Activated CD4-positive, alpha-beta T cell treated with anti-CD3 and anti-CD28 coated beads, Interleukin-2, amount 10 ng/mL, durations not matched to agents 7 days and 5 days (primary cell): Measurements from ENCODE around the gene RDH11. TPM values are rescaled to one million over a fixed set of nuclear protein-coding genes. Genes with fewer than 3 reads are reported as not detected.

Experiments used
- CTCF ChIA-PET: fragments of 350-600 bp; sonication (Branson Sonifier 250); formaldehyde crosslinking; loops from one replicate; lab custom pipeline; 2021; ENCODE audit warnings: antibody characterized with exemption; lab: Charles Lee
- POLR2A ChIA-PET: fragments of 350-600 bp; sonication (Branson Sonifier 250); formaldehyde crosslinking; loops from one replicate; lab custom pipeline; 2021; ENCODE audit warnings: antibody characterized with exemption; lab: Charles Lee
- DNase-seq: peaks from one replicate; pipeline ENCODE4 v3.0.0-alpha.2; 2020
- H3K27ac Mint-ChIP-seq: one replicate; pipeline ENCODE4 v1.8.0; 2021; ENCODE audit warnings: mild to moderate bottlenecking, moderate library complexity, mixed read lengths
- H3K27me3 Mint-ChIP-seq: one replicate; pipeline ENCODE4 v1.8.0; 2021; ENCODE audit warnings: mixed read lengths
- H3K36me3 Mint-ChIP-seq: one replicate; pipeline ENCODE4 v1.8.0; 2021; ENCODE audit warnings: low read depth, mixed read lengths
- H3K4me1 Mint-ChIP-seq: one replicate; pipeline ENCODE4 v1.8.0; 2021; ENCODE audit warnings: mixed read lengths
- H3K4me3 Mint-ChIP-seq: one replicate; pipeline ENCODE4 v1.8.0; 2021; ENCODE audit warnings: mild to moderate bottlenecking, moderate library complexity, mixed read lengths
- H3K9me3 Mint-ChIP-seq: one replicate; pipeline ENCODE4 v1.8.0; 2021; ENCODE audit warnings: mixed read lengths
- total RNA-seq, 2 experiments: library from RNA; stranded (reverse); gene quantifications; one replicate each; pipeline ENCODE4 v1.2.3, GENCODE V29; 2021

RDH11 gene
- total RNA-seq, 2 experiments from 2014 or later, result 36.7 to 37.9 TPM

DNA sequence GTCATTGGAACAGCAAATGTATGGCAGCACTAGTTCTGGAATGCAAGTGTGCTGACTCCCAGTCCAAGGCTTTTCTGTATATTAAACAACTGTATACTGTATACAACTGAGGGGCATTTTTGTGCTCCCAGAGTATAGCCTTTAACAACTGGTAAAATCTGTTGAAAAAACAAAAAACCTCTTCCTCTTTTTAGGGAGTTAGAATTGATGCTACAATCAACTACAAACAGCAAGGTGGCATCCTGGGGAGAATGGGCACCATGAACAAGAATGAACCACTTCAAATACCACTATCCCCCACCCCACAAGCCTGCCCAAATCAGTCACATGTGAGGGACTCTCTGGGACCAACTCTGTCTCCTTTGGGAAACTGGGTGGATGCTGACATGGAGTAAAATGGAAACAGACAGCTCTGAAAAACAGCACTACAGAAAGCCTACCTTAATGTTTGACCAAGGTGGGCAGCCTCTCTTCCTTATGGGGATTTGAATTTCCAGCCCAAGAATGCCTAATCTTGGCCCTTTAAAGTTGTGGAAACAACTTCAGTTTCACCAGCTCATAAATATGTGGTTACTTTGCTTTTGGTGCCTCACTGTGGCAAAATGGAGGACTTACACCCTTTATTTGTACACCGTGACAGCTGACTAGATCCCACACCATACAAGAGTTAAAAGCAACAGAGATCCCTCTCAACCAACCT, 28.7 kb downstream of the RDH11 start:
- H3K4me1 Mint-ChIP-seq, result peaks cover 35% of the 10 kb centered on the region
- no peaks in the 10 kb centered on the region for H3K9me3 Mint-ChIP-seq
- peak; percentile 59 for DNase-seq
- no peaks in the 10 kb centered on the region for H3K27me3 Mint-ChIP-seq
- no peak overlapping the region for H3K4me3 Mint-ChIP-seq
- ChIA-PET POLR2A (no interaction called here), CTCF (interaction anchor here (0.6 to 3.1 kb wide), 14 partner anchors 14 to 307 kb away, joined by 3 to 11 read pairs (median 4); partner anchors contain the start of genes ARG2, ATP6V1D, EIF2S1 and PIGH)
- H3K27ac Mint-ChIP-seq, result no peak overlapping the region
- peaks cover 3% of the 10 kb centered on the region for H3K36me3 Mint-ChIP-seq

DNA sequence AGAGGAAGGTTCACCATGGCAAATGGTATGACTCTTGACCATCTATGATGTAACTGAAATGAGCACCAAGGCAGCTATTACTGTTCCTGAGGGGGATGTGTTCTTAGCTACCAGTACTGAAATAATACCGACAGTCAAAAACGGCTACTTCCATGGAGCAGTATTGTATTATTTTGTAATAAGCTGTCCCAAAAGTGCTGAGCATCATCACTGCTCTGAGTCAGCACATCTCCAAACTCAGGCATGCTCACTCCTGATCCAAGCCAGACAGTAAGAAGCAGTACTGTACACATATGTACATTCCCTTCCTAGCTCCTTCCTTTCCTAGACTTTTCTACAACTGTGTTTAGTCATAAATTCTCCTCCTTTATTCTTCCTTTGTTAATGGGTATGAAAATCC, 29.7 kb downstream of the RDH11 start:
- no peak for DNase-seq
- peaks cover 35% of the 10 kb centered on the region for H3K4me1 Mint-ChIP-seq
- no peak overlapping the region for H3K4me3 Mint-ChIP-seq
- ChIA-PET CTCF (interaction anchor here (0.5 to 1.8 kb wide), 4 partner anchors 11 to 152 kb away, joined by 3 to 5 read pairs (median 4); no protein-coding TSS in a partner anchor), POLR2A (interaction anchor here (0.8 kb wide), 1 partner anchor 48 kb away, joined by 3 read pairs; no protein-coding TSS in a partner anchor)
- H3K27me3 Mint-ChIP-seq, result no peaks in the 10 kb centered on the region
- H3K9me3 Mint-ChIP-seq, result no peaks in the 10 kb centered on the region
- no peak overlapping the region for H3K27ac Mint-ChIP-seq
- peaks cover 3% of the 10 kb centered on the region for H3K36me3 Mint-ChIP-seq

DNA sequence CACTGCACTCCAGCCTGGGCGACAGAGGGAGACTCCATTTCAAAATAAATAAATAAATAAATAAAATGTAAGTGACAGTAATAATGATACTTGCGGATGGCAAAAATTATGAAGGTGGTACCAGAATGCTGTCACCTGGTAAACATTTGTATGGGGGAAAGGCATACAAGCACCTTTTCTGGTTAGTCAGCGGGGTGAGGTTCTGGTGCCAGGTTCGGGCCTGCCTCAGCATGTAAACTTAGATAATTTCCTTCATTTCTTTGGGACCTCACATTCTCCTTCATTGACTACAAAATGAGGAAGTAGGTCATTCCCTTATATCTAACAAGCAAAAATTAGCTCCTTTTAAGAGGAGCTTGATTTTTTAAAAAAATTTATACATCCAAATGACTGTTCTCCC, 31.9 kb downstream of the RDH11 start:
- DNase-seq, result no peak
- Mint-ChIP-seq H3K4me3 (no peak overlapping the region), H3K9me3 (no peaks in the 10 kb centered on the region), H3K27ac (no peak overlapping the region), H3K36me3 (peaks cover 5% of the 10 kb centered on the region), H3K4me1 (peaks cover 25% of the 10 kb centered on the region), H3K27me3 (no peaks in the 10 kb centered on the region)
- ChIA-PET CTCF (interaction anchor here (0.8 to 1.0 kb wide), 2 partner anchors 102 to 255 kb away, joined by 4 to 6 read pairs; no protein-coding TSS in a partner anchor), POLR2A (no interaction called here)

DNA sequence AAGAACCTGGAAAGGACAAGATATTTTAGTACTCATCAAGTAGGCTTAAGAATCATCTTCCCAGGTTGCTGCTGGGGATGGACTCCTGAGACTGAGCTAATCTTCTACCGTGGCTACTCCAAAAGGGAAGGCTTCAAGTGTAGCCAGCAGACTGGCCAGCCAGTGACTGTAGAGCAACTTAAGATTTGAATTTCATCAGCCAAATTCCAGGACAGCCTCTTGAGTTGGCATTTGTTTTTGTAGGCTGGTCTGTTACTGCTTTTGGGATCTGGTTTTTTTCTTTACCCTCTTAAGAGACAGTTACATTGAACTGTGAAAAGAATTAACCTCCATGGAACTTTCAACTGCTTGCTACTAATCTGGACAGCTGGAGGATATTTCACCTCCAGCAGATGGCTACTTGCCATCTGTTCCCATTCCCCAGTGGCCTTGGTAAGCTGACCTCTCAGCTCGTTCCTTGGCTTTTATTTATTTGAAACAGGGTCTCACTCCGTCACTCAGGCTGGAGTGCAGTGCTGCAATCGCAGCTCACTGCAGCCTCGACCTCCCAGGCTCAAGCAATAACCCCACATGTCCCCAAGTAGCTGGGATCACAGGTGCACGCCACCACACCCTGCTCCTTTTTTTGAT, 41.8 kb downstream of the RDH11 start:
- no peak overlapping the region for H3K27ac Mint-ChIP-seq
- peaks cover 42% of the 10 kb centered on the region for H3K36me3 Mint-ChIP-seq
- no peaks in the 10 kb centered on the region for H3K9me3 Mint-ChIP-seq
- ChIA-PET CTCF (interaction anchor here (0.6 to 1.7 kb wide), 7 partner anchors 12 to 164 kb away, joined by 3 to 5 read pairs (median 4); no protein-coding TSS in a partner anchor), POLR2A (no interaction called here)
- DNase-seq, result no peak
- H3K4me3 Mint-ChIP-seq, result no peak overlapping the region
- no peaks in the 10 kb centered on the region for H3K27me3 Mint-ChIP-seq
- no peaks in the 10 kb centered on the region for H3K4me1 Mint-ChIP-seq

DNA sequence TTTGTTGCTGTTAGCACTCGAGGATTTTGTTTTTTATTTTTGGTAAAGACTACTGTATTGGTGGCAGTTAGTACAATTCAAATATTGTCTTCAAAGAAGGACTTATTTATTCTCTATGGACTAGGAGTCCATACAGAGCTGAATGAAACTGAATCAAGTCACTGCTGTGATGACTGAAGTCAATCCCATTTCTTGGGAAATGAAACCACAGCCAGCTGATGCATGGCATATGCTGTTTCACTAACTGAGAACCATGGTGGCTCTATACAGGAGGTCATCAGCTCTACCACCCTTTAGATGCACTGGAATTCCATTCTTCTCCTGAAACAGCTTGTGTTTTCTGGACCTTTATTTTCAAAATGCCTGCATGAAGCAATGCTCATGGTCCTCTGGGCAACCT, 43.4 kb downstream of the RDH11 start:
- Mint-ChIP-seq H3K9me3 (no peaks in the 10 kb centered on the region), H3K27ac (no peak overlapping the region), H3K4me1 (no peaks in the 10 kb centered on the region), H3K36me3 (peaks cover 38% of the 10 kb centered on the region), H3K27me3 (no peaks in the 10 kb centered on the region), H3K4me3 (no peak overlapping the region)
- ChIA-PET POLR2A (no interaction called here), CTCF (interaction anchor here (0.9 to 1.8 kb wide), 5 partner anchors 9 to 18 kb away, joined by 3 to 5 read pairs (median 3); no protein-coding TSS in a partner anchor)
- DNase-seq, result no peak

DNA sequence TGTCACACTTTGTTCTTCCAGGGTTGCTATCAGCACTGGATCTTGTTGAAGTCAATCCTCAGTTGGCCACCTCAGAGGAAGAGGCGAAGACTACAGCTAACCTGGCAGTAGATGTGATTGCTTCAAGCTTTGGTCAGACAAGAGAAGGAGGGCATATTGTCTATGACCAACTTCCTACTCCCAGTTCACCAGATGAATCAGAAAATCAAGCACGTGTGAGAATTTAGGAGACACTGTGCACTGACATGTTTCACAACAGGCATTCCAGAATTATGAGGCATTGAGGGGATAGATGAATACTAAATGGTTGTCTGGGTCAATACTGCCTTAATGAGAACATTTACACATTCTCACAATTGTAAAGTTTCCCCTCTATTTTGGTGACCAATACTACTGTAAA, 44.9 kb downstream of the RDH11 start:
- Mint-ChIP-seq H3K27ac (no peak overlapping the region), H3K4me1 (no peaks in the 10 kb centered on the region), H3K36me3 (peaks cover 32% of the 10 kb centered on the region), H3K27me3 (no peaks in the 10 kb centered on the region), H3K9me3 (no peaks in the 10 kb centered on the region), H3K4me3 (no peak overlapping the region)
- ChIA-PET POLR2A (no interaction called here), CTCF (no interaction called here)
- no peak for DNase-seq

DNA sequence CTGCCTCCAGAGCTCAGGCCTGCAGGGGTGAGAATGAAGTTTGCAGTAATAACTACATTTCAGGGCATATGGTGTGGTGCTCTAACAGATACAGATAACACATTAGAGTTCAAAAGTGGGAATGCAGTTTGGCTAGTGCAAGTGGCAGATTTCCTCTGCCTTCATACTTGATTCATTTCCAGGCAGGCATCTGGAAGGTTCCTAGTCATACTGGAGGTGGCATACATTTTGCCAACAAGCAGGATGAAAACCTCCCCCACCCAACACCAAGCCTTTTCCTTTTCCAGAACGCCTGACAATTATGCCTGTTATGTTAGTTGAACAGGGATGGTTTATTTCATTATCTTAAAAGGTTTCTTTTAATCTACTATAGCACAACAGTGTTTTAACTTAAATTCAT, 45.4 kb downstream of the RDH11 start:
- Mint-ChIP-seq H3K4me1 (no peaks in the 10 kb centered on the region), H3K27me3 (no peaks in the 10 kb centered on the region), H3K9me3 (no peaks in the 10 kb centered on the region), H3K27ac (no peak overlapping the region), H3K4me3 (no peak overlapping the region), H3K36me3 (peaks cover 34% of the 10 kb centered on the region)
- DNase-seq, result no peak
- ChIA-PET POLR2A (no interaction called here), CTCF (no interaction called here)

DNA sequence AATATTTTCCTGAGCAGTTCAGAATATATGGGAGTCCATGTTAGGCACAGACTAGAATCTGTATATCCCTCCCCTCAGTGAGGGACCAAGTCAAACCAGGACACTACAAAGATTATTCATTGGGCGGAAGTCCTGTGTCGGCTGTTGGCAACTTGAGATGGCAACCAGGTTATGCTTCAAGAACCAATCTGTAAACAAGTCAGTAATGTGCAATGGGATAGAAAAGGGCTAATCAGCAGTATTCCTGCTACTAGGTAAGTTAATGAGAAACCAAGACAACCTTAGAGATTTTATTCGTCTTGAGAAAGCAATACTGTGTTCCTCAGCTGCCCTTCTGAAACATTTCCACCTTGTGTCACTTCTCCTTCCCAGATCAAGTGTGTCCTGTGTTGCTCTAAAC, 49.4 kb downstream of the RDH11 start:
- no peaks in the 10 kb centered on the region for H3K27me3 Mint-ChIP-seq
- H3K9me3 Mint-ChIP-seq, result no peaks in the 10 kb centered on the region
- POLR2A ChIA-PET, result no interaction called here
- H3K4me1 Mint-ChIP-seq, result peaks cover 17% of the 10 kb centered on the region
- peaks cover 24% of the 10 kb centered on the region for H3K36me3 Mint-ChIP-seq
- no peak for DNase-seq
- CTCF ChIA-PET, result no interaction called here
- no peak overlapping the region for H3K27ac Mint-ChIP-seq
- no peak overlapping the region for H3K4me3 Mint-ChIP-seq

DNA sequence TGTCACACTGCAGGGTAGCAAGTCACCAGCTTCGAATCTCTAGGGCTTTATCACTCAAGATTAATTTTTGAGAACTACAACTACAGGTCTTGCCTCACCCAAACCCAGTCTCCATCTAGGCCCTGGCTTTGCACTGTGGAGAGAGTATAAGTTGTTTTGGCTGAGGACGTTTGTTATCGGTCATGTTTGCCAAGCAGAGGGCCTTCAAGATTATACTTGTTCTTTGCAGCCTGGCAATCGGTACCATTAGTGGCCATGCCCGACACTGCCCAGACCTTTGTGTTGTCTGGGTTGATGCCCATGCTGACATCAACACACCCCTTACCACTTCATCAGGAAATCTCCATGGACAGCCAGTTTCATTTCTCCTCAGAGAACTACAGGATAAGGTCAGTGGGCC, 50.1 kb downstream of the RDH11 start:
- ChIA-PET CTCF (no interaction called here), POLR2A (no interaction called here)
- H3K4me3 Mint-ChIP-seq, result no peak overlapping the region
- peaks cover 17% of the 10 kb centered on the region for H3K4me1 Mint-ChIP-seq
- peaks cover 17% of the 10 kb centered on the region for H3K36me3 Mint-ChIP-seq
- H3K9me3 Mint-ChIP-seq, result no peaks in the 10 kb centered on the region
- DNase-seq, result no peak
- no peak overlapping the region for H3K27ac Mint-ChIP-seq
- H3K27me3 Mint-ChIP-seq, result no peaks in the 10 kb centered on the region

DNA sequence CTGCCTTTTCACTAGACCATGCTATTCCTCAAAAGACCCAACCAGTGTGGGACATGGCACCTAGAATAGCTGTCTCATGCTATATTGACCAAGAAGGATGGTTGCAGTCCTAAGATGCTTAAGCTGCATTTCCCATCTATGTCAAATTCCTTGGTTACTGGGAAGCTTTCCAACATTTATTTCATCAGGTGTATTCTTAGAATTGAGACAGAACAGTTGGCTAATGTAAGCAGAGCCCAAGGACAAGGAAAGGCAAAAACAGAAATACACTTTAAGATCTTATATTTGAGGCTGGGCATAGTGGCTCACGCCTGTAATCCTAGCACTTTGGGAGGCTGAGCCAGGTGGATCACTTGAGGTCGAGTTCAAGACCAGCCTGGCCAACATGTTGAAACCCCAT, 51.1 kb downstream of the RDH11 start:
- H3K4me3 Mint-ChIP-seq, result no peak overlapping the region
- peaks cover 17% of the 10 kb centered on the region for H3K4me1 Mint-ChIP-seq
- H3K9me3 Mint-ChIP-seq, result no peaks in the 10 kb centered on the region
- no peaks in the 10 kb centered on the region for H3K27me3 Mint-ChIP-seq
- DNase-seq, result no peak
- no peak overlapping the region for H3K27ac Mint-ChIP-seq
- CTCF ChIA-PET, result no interaction called here
- POLR2A ChIA-PET, result no interaction called here
- H3K36me3 Mint-ChIP-seq, result peaks cover 10% of the 10 kb centered on the region

DNA sequence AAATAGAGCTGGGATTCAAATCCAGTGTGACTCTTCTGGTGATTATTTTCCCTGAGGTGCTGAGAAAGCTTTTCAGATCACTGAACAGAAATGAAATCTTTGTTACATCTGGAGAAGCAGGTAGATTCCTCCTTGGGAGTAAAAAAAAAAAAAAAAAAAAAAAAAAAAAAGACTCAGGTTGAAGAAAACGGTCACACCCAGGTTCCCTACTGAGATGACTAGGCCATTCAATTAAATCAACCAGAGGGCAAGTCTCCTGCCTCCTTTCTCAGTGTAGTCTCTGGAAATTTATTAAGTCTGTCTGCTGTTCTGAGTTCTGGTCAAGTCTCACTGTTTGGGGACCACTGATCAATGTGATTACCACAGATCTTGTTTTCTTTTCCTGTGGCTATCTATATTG, 51.9 kb downstream of the RDH11 start:
- no peak overlapping the region for H3K4me3 Mint-ChIP-seq

DNA sequence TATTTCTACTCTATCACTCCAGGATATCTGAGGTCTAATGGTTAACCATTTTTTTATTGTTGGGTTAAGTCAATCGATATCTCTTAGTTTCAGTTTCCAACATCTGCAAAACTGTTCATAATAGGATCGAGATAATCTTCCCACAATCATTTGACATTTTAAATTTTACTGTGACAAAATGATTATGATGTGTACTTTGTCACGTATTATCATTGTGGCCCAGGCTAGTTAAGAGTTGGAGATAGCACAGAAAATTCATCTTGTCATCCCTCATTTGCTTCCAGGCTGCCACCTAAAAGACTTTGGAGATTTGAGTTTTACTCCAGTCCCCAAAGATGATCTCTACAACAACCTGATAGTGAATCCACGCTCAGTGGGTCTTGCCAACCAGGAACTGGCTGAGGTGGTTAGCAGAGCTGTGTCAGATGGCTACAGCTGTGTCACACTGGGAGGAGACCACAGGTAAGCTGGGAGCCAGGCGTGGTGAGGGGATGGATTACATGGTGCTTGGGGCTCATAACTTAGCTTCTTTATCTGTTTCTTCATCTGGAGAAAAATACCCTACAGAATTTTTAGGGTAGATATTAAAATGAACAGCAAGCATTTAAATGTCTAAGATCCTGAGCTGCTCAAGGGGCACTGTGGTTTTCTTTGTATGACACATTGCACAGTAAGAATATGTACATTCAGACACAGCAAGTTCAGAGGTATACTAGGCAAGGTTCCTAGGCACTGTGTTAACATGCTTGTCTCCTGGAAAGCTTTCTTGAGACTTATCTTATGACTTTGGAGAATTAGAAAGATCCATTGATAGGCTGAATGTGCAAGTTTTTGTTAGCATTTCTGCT, 53.4 kb downstream of the RDH11 start:
- CTCF ChIA-PET, result interaction anchor here (0.6 to 1.4 kb wide), 2 partner anchors 8 to 42 kb away, joined by 3 to 6 read pairs; partner anchors contain the start of gene PIGH
- no peak for DNase-seq
- no peak overlapping the region for H3K4me3 Mint-ChIP-seq
- peaks cover 17% of the 10 kb centered on the region for H3K4me1 Mint-ChIP-seq
- no peak overlapping the region for H3K27ac Mint-ChIP-seq
- no peaks in the 10 kb centered on the region for H3K27me3 Mint-ChIP-seq
- H3K36me3 Mint-ChIP-seq, result peaks cover 5% of the 10 kb centered on the region
- H3K9me3 Mint-ChIP-seq, result no peaks in the 10 kb centered on the region
- POLR2A ChIA-PET, result no interaction called here

More for the DNA sequence above, 51.9 kb downstream of the RDH11 start:
- peaks cover 10% of the 10 kb centered on the region for H3K36me3 Mint-ChIP-seq
- H3K4me1 Mint-ChIP-seq, result peaks cover 17% of the 10 kb centered on the region
- H3K27me3 Mint-ChIP-seq, result no peaks in the 10 kb centered on the region
- CTCF ChIA-PET, result no interaction called here
- H3K27ac Mint-ChIP-seq, result no peak overlapping the region
- no peaks in the 10 kb centered on the region for H3K9me3 Mint-ChIP-seq
- DNase-seq, result no peak
- POLR2A ChIA-PET, result no interaction called here
